Left ventricle myocardium inferior (tissue), 1 donor: ENCODE data around the gene UACA. TPM values are rescaled to one million over a fixed set of nuclear protein-coding genes. Genes with fewer than 3 reads are reported as not detected.

Experiments used
- DNase-seq: peaks from one replicate; pipeline ENCODE4 v3.0.0-alpha.2; 2020
- H3K27ac ChIP-seq: fragments of 200-600 bp; replicated peaks from 2 replicates; pipeline ENCODE4 v1.8.0; 2021
- H3K27me3 ChIP-seq: fragments of 200-600 bp; 2 replicates; pipeline ENCODE4 v1.8.0; 2021; ENCODE audit warnings: low read depth
- H3K36me3 ChIP-seq: fragments of 200-600 bp; 2 replicates; pipeline ENCODE4 v1.8.0; 2021
- H3K4me1 ChIP-seq: fragments of 200-600 bp; 2 replicates; pipeline ENCODE4 v1.8.0; 2021
- H3K4me3 ChIP-seq: fragments of 200-600 bp; 2 replicates; pipeline ENCODE4 v1.8.0; 2021; ENCODE audit warnings: mild to moderate bottlenecking, moderate library complexity
- H3K9me3 ChIP-seq: fragments of 200-600 bp; replicated peaks from 2 replicates; pipeline ENCODE4 v1.8.0; 2021
- intact Hi-C: fragments of 100-400 bp; cut with micrococcal nuclease; formaldehyde crosslinking; loops from one replicate; pipeline ENCODE4 v1.11.0; 2022
- total RNA-seq: library from RNA; stranded (reverse); fragmentation: NEBNext Ultra II Directional; extraction: Animal tissue kit (Norgen Biotek cat#: 25700); gene quantifications from one replicate; pipeline ENCODE4 v1.2.1, GENCODE V29; 2021
- TF ChIP-seq, protein P1 (sequence below): fragments of 200-600 bp; IDR thresholded peaks from 2 replicates; pipeline ENCODE4 v1.8.0; 2021; ENCODE audit warnings: antibody characterized with exemption, mild to moderate bottlenecking, borderline replicate concordance
- donor health status: DM: no; HTN: yes; CAD: no; lungs with severe emphysema.

Gene UACA
- total RNA-seq, 1 donor from 2014 or later: 33.7 TPM

DNA sequence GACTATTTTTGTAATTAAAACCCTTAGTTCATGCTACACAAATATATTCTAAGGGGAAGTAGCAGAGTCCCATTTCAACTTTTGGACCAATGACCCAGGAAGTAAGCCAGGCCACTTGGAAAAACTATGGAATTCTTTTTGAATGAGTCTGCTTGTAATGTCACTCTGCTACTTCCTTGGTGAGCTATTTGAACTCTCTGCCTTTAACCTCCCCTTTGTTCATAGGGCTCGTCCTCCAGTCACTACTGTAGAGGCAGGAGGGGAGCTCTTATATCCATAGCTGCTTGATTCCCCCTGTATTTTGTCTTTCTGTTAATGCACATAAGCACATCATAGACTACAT lies 119.6 kb downstream of the UACA start:
- TF ChIP-seq, protein P1, sequence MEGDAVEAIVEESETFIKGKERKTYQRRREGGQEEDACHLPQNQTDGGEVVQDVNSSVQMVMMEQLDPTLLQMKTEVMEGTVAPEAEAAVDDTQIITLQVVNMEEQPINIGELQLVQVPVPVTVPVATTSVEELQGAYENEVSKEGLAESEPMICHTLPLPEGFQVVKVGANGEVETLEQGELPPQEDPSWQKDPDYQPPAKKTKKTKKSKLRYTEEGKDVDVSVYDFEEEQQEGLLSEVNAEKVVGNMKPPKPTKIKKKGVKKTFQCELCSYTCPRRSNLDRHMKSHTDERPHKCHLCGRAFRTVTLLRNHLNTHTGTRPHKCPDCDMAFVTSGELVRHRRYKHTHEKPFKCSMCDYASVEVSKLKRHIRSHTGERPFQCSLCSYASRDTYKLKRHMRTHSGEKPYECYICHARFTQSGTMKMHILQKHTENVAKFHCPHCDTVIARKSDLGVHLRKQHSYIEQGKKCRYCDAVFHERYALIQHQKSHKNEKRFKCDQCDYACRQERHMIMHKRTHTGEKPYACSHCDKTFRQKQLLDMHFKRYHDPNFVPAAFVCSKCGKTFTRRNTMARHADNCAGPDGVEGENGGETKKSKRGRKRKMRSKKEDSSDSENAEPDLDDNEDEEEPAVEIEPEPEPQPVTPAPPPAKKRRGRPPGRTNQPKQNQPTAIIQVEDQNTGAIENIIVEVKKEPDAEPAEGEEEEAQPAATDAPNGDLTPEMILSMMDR: no peak
- DNase-seq: no peak
- H3K27me3 ChIP-seq: no peaks in the 10 kb centered on the region
- no peaks in the 10 kb centered on the region for H3K36me3 ChIP-seq
- no peaks in the 10 kb centered on the region for H3K9me3 ChIP-seq
- intact Hi-C loops: no loop called here
- no peaks in the 10 kb centered on the region for H3K4me1 ChIP-seq
- no peak overlapping the region for H3K27ac ChIP-seq
- H3K4me3 ChIP-seq: no peak overlapping the region

DNA sequence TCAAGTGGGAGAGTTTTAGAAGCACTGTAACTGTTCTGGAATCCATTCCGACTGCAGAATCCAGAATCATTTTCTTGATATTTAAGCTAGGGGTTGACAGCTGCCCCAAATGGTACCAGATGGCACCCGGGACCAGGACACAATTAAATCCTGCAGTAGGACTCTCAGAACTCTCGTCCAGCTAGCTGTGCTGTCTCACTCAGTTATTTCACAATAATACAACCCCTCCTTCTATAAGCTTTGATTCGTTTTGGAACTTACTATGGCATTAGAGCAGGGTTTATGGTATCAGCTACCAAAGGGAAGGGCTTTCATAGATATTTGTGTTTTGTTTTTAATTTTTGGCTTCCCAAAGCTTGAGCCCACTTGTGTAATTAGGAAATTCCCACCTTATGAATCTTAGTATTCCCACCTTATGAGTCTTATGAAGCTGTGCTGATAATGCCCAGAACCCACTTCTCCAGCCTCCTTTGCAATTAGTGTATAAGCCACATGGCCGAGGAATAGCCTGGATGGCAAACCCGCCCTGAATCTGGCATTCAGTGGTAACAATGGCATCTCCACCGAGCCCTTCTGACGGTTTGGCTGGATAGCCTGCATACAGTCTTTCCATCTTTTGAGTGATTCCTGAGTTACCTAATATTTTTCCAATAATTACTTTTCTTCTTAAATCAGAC lies 120.1 kb downstream of the UACA start:
- H3K4me1 ChIP-seq: no peaks in the 10 kb centered on the region
- no peak overlapping the region for H3K27ac ChIP-seq
- intact Hi-C loops: no loop called here
- H3K36me3 ChIP-seq: no peaks in the 10 kb centered on the region
- H3K4me3 ChIP-seq: no peak overlapping the region
- TF ChIP-seq, protein P1: no peak
- H3K9me3 ChIP-seq: no peaks in the 10 kb centered on the region
- no peaks in the 10 kb centered on the region for H3K27me3 ChIP-seq
- DNase-seq: no peak

DNA sequence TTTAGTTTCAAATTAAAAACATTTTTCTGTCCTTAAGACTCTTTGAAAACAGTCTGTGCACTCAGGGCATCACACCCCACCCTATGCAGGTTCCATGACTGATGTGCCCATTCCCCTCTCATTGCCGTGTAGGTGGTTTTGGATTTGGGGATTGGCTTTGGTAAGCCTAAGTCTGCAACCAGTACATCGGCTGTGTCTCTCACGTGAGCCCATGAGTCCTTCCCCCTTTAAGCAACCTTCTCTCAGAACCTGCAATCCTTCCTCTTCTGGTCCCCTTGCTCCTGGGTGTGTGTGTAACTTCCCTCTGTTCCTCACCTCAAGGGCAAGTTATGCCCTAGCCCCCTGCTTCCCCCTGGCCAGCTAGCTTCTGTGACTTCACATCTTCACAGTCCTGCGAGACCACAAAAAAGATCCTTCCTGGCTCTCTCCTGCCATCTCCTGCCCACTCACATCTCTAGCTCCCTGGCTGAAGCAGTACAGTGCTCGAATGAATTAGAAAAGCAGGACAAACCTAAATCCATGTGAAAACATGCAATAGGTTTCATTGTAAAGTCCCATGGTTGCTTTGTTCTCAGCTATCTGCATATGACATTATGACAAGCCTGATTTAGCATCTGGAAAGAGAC lies 126.7 kb downstream of the UACA start:
- H3K4me3 ChIP-seq: no peak overlapping the region
- peaks cover 4% of the 10 kb centered on the region for H3K4me1 ChIP-seq
- no peak for DNase-seq
- intact Hi-C loops: no loop called here
- no peaks in the 10 kb centered on the region for H3K27me3 ChIP-seq
- no peaks in the 10 kb centered on the region for H3K36me3 ChIP-seq
- TF ChIP-seq, protein P1: peak; percentile 41
- no peak overlapping the region for H3K27ac ChIP-seq
- no peaks in the 10 kb centered on the region for H3K9me3 ChIP-seq

DNA sequence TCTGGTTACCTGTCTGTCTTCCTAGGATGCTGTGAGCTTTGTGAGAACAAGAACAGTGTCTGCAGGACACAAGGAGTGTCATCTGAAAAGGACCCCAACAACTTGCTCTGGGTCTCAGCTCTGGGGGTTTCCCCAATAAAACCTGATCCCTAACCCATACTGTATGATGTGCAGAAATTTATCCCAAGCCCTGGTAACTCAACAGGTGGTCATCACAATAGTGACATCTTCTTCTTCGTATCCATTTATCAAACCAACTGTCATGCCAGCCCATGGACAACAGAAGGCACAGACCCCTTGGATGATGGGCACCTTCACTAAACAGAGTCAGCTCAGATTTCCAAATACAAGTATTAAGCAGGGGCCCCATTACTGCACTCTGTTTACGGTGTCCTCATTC lies 127.5 kb downstream of the UACA start:
- TF ChIP-seq, protein P1: no peak
- Histone ChIP-seq H3K4me1 (peaks cover 4% of the 10 kb centered on the region), H3K9me3 (no peaks in the 10 kb centered on the region), H3K27me3 (no peaks in the 10 kb centered on the region), H3K36me3 (no peaks in the 10 kb centered on the region), H3K4me3 (no peak overlapping the region), H3K27ac (no peak overlapping the region)
- no peak for DNase-seq
- intact Hi-C loops: no loop called here

DNA sequence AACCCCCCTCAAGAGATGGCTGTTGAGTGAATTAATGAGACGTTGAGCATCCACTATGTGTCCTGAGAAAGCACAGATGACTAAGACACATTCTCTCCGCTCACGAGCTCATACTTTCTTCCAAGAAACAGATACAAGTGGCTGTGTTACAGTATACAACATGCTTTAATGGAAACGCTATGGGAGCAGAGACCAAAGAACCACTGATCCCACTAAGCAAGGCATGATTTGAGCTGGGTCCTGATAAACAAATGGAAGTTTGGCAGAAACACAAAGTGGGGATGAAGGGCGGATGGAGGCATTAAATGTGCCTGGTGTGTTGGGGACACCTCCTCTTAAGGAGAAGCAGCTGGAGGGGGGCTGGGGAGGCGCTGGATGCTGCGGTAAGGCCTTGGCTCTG lies 129.4 kb downstream of the UACA start:
- Histone ChIP-seq H3K27me3 (no peaks in the 10 kb centered on the region), H3K27ac (no peak overlapping the region), H3K4me1 (peaks cover 4% of the 10 kb centered on the region), H3K4me3 (no peak overlapping the region), H3K36me3 (no peaks in the 10 kb centered on the region), H3K9me3 (no peaks in the 10 kb centered on the region)
- TF ChIP-seq, protein P1: no peak
- intact Hi-C loops: no loop called here
- no peak for DNase-seq
